IMR-90 (cell line): ENCODE data around the gene FBXW12. TPM values are rescaled to one million over a fixed set of nuclear protein-coding genes. Genes with fewer than 3 reads are reported as not detected.

Experiments used
- ATAC-seq: fragments of 200-7000 bp; cut with Tn5 transposase; 2 replicates; pipeline ENCODE4 v1.9.1; 2020; ENCODE audit warnings: low read depth, mild to moderate bottlenecking, moderate library complexity
- BruUV-seq: library from RNA; stranded (reverse); fragments of 400-500 nt; replicated peaks from 2 replicates; lab custom pipeline; 2021; lab: Mats Ljungman, UMichigan
- CTCF ChIA-PET: fragments of 300-600 bp; formaldehyde crosslinking; extraction: SDS; loops from one replicate; lab custom pipeline; 2021; ENCODE audit warnings: antibody characterized with exemption; lab: Yijun Ruan, JAX
- POLR2A ChIA-PET: fragments of 300-600 bp; sonication (Branson Sonifier 250); formaldehyde crosslinking; loops from one replicate; lab custom pipeline; 2022; ENCODE audit warnings: antibody characterized with exemption; ENCODE audit not compliant: unreplicated experiment; lab: Charles Lee
- DNase-seq: peaks from one replicate; pipeline ENCODE4 v3.0.0; 2013
- H2AFZ ChIP-seq: replicated peaks from 2 replicates; pipeline ENCODE3; 2013; ENCODE audit warnings: low read length, mild to moderate bottlenecking; ENCODE audit not compliant: poor library complexity
- H2AK5ac ChIP-seq: 2 replicates; pipeline ENCODE4 v1.6.1; 2013; ENCODE audit warnings: low read depth, low read length, inconsistent platforms
- H2AK9ac ChIP-seq: replicated peaks from 2 replicates; pipeline ENCODE3; 2013; ENCODE audit warnings: mild to moderate bottlenecking, low read depth, low read length, moderate library complexity; ENCODE audit not compliant: poor library complexity
- H2BK120ac ChIP-seq: 2 replicates; pipeline ENCODE4 v1.6.1; 2013; ENCODE audit warnings: low read depth, low read length, inconsistent platforms
- H2BK15ac ChIP-seq: 3 replicates; pipeline ENCODE4 v1.6.1; 2013; ENCODE audit warnings: low read depth, low read length, inconsistent platforms
- H2BK20ac ChIP-seq: 2 replicates; pipeline ENCODE4 v1.6.1; 2013; ENCODE audit warnings: low read depth, mild to moderate bottlenecking, inconsistent platforms, low read length, moderate library complexity
- H2BK5ac ChIP-seq: 2 replicates; pipeline ENCODE4 v1.6.1; 2013; ENCODE audit warnings: mild to moderate bottlenecking, low read depth, low read length, inconsistent platforms; ENCODE audit not compliant: poor library complexity, severe bottlenecking
- H3K14ac ChIP-seq: replicated peaks from 2 replicates; pipeline ENCODE4 v1.6.1; 2013; ENCODE audit warnings: low read depth, low read length, inconsistent platforms
- H3K18ac ChIP-seq: 2 replicates; pipeline ENCODE4 v1.6.1; 2013; ENCODE audit warnings: low read depth, low read length, control low read depth
- H3K23ac ChIP-seq: 2 replicates; pipeline ENCODE4 v1.6.1; 2013; ENCODE audit warnings: low read depth, low read length, inconsistent platforms
- H3K27ac ChIP-seq: 2 replicates; pipeline ENCODE4 v1.5.1; 2013; ENCODE audit warnings: mild to moderate bottlenecking, control low read depth, low read length; ENCODE audit not compliant: insufficient read depth
- H3K27me3 ChIP-seq: 2 replicates; pipeline ENCODE4 v1.6.1; 2013; ENCODE audit warnings: low read length; ENCODE audit not compliant: control insufficient read depth, insufficient read depth
- H3K36me3 ChIP-seq: 2 replicates; pipeline ENCODE4 v1.6.1; 2013; ENCODE audit warnings: low read length, mixed read lengths; ENCODE audit not compliant: control insufficient read depth, insufficient read depth
- H3K4ac ChIP-seq: 2 replicates; pipeline ENCODE4 v1.6.1; 2013; ENCODE audit warnings: low read depth, low read length, inconsistent platforms
- H3K4me1 ChIP-seq: 2 replicates; pipeline ENCODE4 v1.6.1; 2013; ENCODE audit warnings: low read length, mixed read lengths; ENCODE audit not compliant: control insufficient read depth, insufficient read depth
- H3K4me2 ChIP-seq: 2 replicates; pipeline ENCODE4 v1.6.1; 2013; ENCODE audit warnings: low read depth, mild to moderate bottlenecking, control low read depth, low read length, moderate library complexity
- H3K4me3 ChIP-seq: 2 replicates; pipeline ENCODE4 v1.5.1; 2013; ENCODE audit warnings: low read depth, mild to moderate bottlenecking, control low read depth, low read length, moderate library complexity; ENCODE audit not compliant: insufficient read depth
- H3K56ac ChIP-seq: 2 replicates; pipeline ENCODE4 v1.6.1; 2013; ENCODE audit warnings: low read length, inconsistent platforms; ENCODE audit not compliant: insufficient read depth; ENCODE audit errors: extremely low read depth
- H3K79me1 ChIP-seq, 2 experiments: 2 replicates each; pipeline ENCODE4 v1.6.1; 2013; ENCODE audit warnings: low read length in 2 of 2, inconsistent platforms in 1 of 2, low read depth in 1 of 2
- H3K9ac ChIP-seq: 2 replicates; pipeline ENCODE4 v1.6.1; 2013; ENCODE audit warnings: low read depth, low read length, control low read depth
- H3K9me1 ChIP-seq: 2 replicates; pipeline ENCODE4 v1.6.1; 2013; ENCODE audit warnings: low read length, inconsistent platforms; ENCODE audit not compliant: insufficient read depth
- H3K9me3 ChIP-seq: 2 replicates; pipeline ENCODE4 v1.6.1; 2013; ENCODE audit warnings: low read length; ENCODE audit not compliant: control insufficient read depth, insufficient read depth
- H4K20me1 ChIP-seq: 2 replicates; pipeline ENCODE4 v1.6.1; 2013; ENCODE audit warnings: low read length, inconsistent platforms; ENCODE audit not compliant: insufficient read depth
- H4K5ac ChIP-seq: 2 replicates; pipeline ENCODE4 v1.6.1; 2013; ENCODE audit warnings: mild to moderate bottlenecking, low read depth, low read length, control low read depth
- H4K8ac ChIP-seq, 2 experiments: 2 replicates each; pipeline ENCODE4 v1.6.1; 2013; ENCODE audit warnings: low read depth in 2 of 2, low read length in 2 of 2, control low read depth in 1 of 2, inconsistent platforms in 1 of 2
- H4K91ac ChIP-seq: 2 replicates; pipeline ENCODE4 v1.6.1; 2013; ENCODE audit warnings: low read depth, low read length, inconsistent platforms; ENCODE audit not compliant: insufficient read depth
- BHLHE40 ChIP-seq: fragments of 150-350 bp; IDR thresholded peaks from 2 replicates; pipeline ENCODE4 v1.6.1; 2016; ENCODE audit warnings: mild to moderate bottlenecking, low read depth, low read length
- CHD1 ChIP-seq: IDR thresholded peaks from 2 replicates; pipeline ENCODE4 v1.6.1; 2012; ENCODE audit warnings: low read depth, low read length, improper control_type of control experiment
- CTCF ChIP-seq: conservative IDR thresholded peaks from 2 replicates; pipeline ENCODE4 v1.5.1; 2012; ENCODE audit warnings: mild to moderate bottlenecking, low read depth, low read length, improper control_type of control experiment
- FOS ChIP-seq: fragments of 150-350 bp; IDR thresholded peaks from 2 replicates; pipeline ENCODE4 v1.6.1; 2016; ENCODE audit warnings: low read depth, low read length
- MAFK ChIP-seq: IDR thresholded peaks from 2 replicates; pipeline ENCODE4 v1.6.1; 2012; ENCODE audit warnings: low read depth, low read length, improper control_type of control experiment
- MXI1 ChIP-seq: IDR thresholded peaks from 2 replicates; pipeline ENCODE4 v1.6.1; 2012; ENCODE audit warnings: low read depth, mild to moderate bottlenecking, low read length, moderate library complexity, borderline replicate concordance
- NFE2L2 ChIP-seq: fragments of 150-350 bp; IDR thresholded peaks from 2 replicates; pipeline ENCODE4 v1.6.1; 2016; ENCODE audit warnings: low read depth, mild to moderate bottlenecking, low read length
- POLR2A ChIP-seq: IDR thresholded peaks from 2 replicates; pipeline ENCODE4 v1.6.1; 2012; ENCODE audit warnings: mild to moderate bottlenecking, low read depth, low read length
- RAD21 ChIP-seq: IDR thresholded peaks from 2 replicates; pipeline ENCODE4 v1.6.1; 2012; ENCODE audit warnings: low read length, improper control_type of control experiment
- RCOR1 ChIP-seq: IDR thresholded peaks from 2 replicates; pipeline ENCODE4 v1.6.1; 2012; ENCODE audit warnings: mild to moderate bottlenecking, low read length, improper control_type of control experiment; ENCODE audit not compliant: insufficient replicate concordance
- RFX5 ChIP-seq: IDR thresholded peaks from 2 replicates; pipeline ENCODE4 v1.8.0; 2012; ENCODE audit warnings: low read depth, mild to moderate bottlenecking, low read length, moderate library complexity
- WGBS, 2 experiments: methylation state at CpG; one replicate each; pipeline versions ENCODE4 v1.1.5 to v1.1.7; 2013; ENCODE audit warnings: missing lambda C conversion rate in 2 of 2; ENCODE audit not compliant: insufficient read length in 1 of 2; ENCODE audit errors: extremely low coverage in 2 of 2; 5-methylcytosine and 5-hydroxymethylcytosine counted together
- dilution Hi-C: fragments of 300-500 bp; cut with HindIII; formaldehyde crosslinking; loops from one replicate; pipeline ENCODE4 v1.14.3; 2018; ENCODE audit warnings: low sequenced_read_pairs; ENCODE audit not compliant: unreplicated experiment
- in situ Hi-C: fragments of 300-500 bp; cut with MboI; formaldehyde crosslinking; loops from 3 replicates; pipeline ENCODE4 v1.14.3; 2019; ENCODE audit warnings: low sequenced_read_pairs, inconsistent platforms, mixed read lengths
- intact Hi-C: fragments of 100-400 bp; cut with micrococcal nuclease; formaldehyde crosslinking; loops from 2 replicates; pipeline ENCODE4 v1.10.0; 2022
- polyA plus RNA-seq, 3 experiments: library from polyadenylated mRNA; depleted of rRNA; stranded (reverse); fragments of >200 nt; gene quantifications; 2 replicates each; pipeline ENCODE4 v1.2.3, GENCODE V29; 2012; ENCODE audit warnings: low replicate concordance in 1 of 3
- total RNA-seq: library from RNA; depleted of rRNA; stranded (reverse); fragments of >200 nt; gene quantifications from 2 replicates; pipeline ENCODE4 v1.2.3, GENCODE V29; 2012

Gene FBXW12
- total and polyA plus RNA-seq, 2 of the 4 experiments (the other 2 are of a cell fraction) = not detected

DNA sequence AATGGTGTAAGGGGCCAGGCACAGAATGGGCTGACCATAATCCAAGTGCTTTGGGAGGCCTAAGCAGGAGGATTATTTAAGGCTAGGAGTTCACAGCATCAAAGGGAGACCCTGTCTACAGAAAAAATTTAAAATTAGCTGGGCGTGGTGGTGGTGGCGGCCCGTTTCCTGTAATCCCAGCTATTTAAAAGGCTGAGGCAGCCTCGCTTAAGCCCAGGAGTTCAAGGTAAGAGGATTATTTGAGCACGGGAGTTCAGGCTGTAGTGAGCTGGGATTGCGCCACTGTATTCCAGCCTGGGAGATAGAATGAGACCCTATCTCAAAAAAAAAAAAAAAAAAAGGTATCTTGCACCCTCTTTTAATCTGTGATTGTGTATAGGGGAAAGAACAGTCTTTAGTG is 69.9 kb downstream of the FBXW12 start:
- H3K9me1 ChIP-seq = 0 out of 2 replicates have a peak, but pooled peaks cover 4% of the 10 kb centered on the region
- CTCF ChIA-PET = interaction anchor here (0.6 kb wide), 1 partner anchor 9 kb away, joined by 3 read pairs; no protein-coding TSS in a partner anchor
- H3K9ac ChIP-seq = no peak overlapping the region
- no peak overlapping the region for H2AFZ ChIP-seq
- H4K8ac ChIP-seq = no peak overlapping the region
- peak overlapping the region; percentile 52; the same call in 1 of the 2 replicates for H3K23ac ChIP-seq
- no peak overlapping the region for H3K27ac ChIP-seq
- H3K18ac ChIP-seq = no peak overlapping the region
- no peaks in the 10 kb centered on the region for H3K27me3 ChIP-seq
- H3K79me1 ChIP-seq = peaks cover 44 to 50% of the 10 kb centered on the region in 2 experiments
- TF ChIP-seq POLR2A (no peak), BHLHE40 (no peak), RAD21 (no peak), CTCF (no peak), FOS (no peak), CHD1 (no peak), RCOR1 (no peak), RFX5 (no peak), NFE2L2 (no peak), MXI1 (no peak), MAFK (no peak)
- WGBS, 2 experiments = no CpG with 5 or more reads among the region's 6 CpGs
- ATAC-seq (no peak), DNase-seq (no peak)
- no peak overlapping the region for H4K91ac ChIP-seq
- H2BK15ac ChIP-seq = no peak overlapping the region
- H4K20me1 ChIP-seq = peaks cover 6% of the 10 kb centered on the region; the same call in 1 of the 2 replicates
- intact Hi-C loops (loop anchor here (10.0 kb wide), 1 partner anchor 193 kb away; the partner anchor contains the start of gene SLC26A6), in situ Hi-C loops (no loop called here), dilution Hi-C loops (no loop called here)
- no peak overlapping the region for H3K4ac ChIP-seq
- POLR2A ChIA-PET = interaction anchor here (0.6 kb wide), 1 partner anchor 249 kb away, joined by 14 read pairs; no protein-coding TSS in a partner anchor
- peaks cover 15% of the 10 kb centered on the region for H3K36me3 ChIP-seq
- H3K4me1 ChIP-seq = peaks cover 4% of the 10 kb centered on the region
- no peak overlapping the region for H2BK20ac ChIP-seq
- H3K14ac ChIP-seq = no peak overlapping the region
- no peak overlapping the region for H2AK9ac ChIP-seq
- no peak overlapping the region for H4K5ac ChIP-seq
- H3K4me2 ChIP-seq = no peak overlapping the region
- no peaks in the 10 kb centered on the region for H3K9me3 ChIP-seq
- H2BK5ac ChIP-seq = no peak overlapping the region
- no peak overlapping the region for H3K4me3 ChIP-seq
- no peak overlapping the region for H2BK120ac ChIP-seq
- no peak overlapping the region for H2AK5ac ChIP-seq
- no TSS peak for BruUV-seq
- no peak overlapping the region for H3K56ac ChIP-seq
